HG02840 (cell line): ENCODE data around the gene CACNA1D.

Experiments used
- ATAC-seq: cut with Tn5 transposase; IDR thresholded peaks from one replicate; pipeline ENCODE4 v1.9.1; 2021; ENCODE audit warnings: mild to moderate bottlenecking, moderate library complexity, moderate number of reproducible peaks; ENCODE audit not compliant: unreplicated experiment, low FRiP score

CACNA1D gene

GRCh38 chr3:53493595-53493962 is 832 bp upstream of the CACNA1D start:
- no peak for ATAC-seq

GRCh38 chr3:53495146-53495519 is 722 bp downstream of the CACNA1D start:
- no peak for ATAC-seq

- no peak for ATAC-seq
Observed at GRCh38 chr3:53495520-53496391, 1.3 kb downstream of the CACNA1D start.

- ATAC-seq: no peak
Observed at GRCh38 chr3:53496392-53496670, 1.9 kb downstream of the CACNA1D start.

- ATAC-seq: no peak
Observed at GRCh38 chr3:53496984-53497383, 2.6 kb downstream of the CACNA1D start.

GRCh38 chr3:53498806-53499641 is 4.6 kb downstream of the CACNA1D start:
- ATAC-seq: no peak

GRCh38 chr3:53500165-53500777 is 5.9 kb downstream of the CACNA1D start:
- ATAC-seq: no peak

GRCh38 chr3:53501178-53501577 is 6.8 kb downstream of the CACNA1D start:
- ATAC-seq: no peak

- no peak for ATAC-seq
Observed at GRCh38 chr3:53502737-53503136, 8.3 kb downstream of the CACNA1D start.

- ATAC-seq: no peak
Observed at GRCh38 chr3:53503195-53503594, 8.8 kb downstream of the CACNA1D start.

GRCh38 chr3:53506110-53506762 is 11.8 kb downstream of the CACNA1D start:
- ATAC-seq: no peak

GRCh38 chr3:53506763-53507145 is 12.3 kb downstream of the CACNA1D start:
- no peak for ATAC-seq

- no peak for ATAC-seq
Observed at GRCh38 chr3:53509494-53509893, 15.1 kb downstream of the CACNA1D start.

- ATAC-seq: no peak
Observed at GRCh38 chr3:53510508-53510907, 16.1 kb downstream of the CACNA1D start.

GRCh38 chr3:53511246-53511645 is 16.8 kb downstream of the CACNA1D start:
- ATAC-seq: no peak

GRCh38 chr3:53513556-53514190 is 19.3 kb downstream of the CACNA1D start:
- ATAC-seq: no peak

GRCh38 chr3:53516339-53516738 is 21.9 kb downstream of the CACNA1D start:
- no peak for ATAC-seq

- no peak for ATAC-seq
Observed at GRCh38 chr3:53518495-53518981, 24.1 kb downstream of the CACNA1D start.

- ATAC-seq: no peak
Observed at GRCh38 chr3:53519065-53519709, 24.8 kb downstream of the CACNA1D start.

GRCh38 chr3:53523346-53523745 is 28.9 kb downstream of the CACNA1D start:
- ATAC-seq: no peak
